AML-193 (cell line): Measurements from ENCODE around the gene LARP1B.
"Not testable (repeated sequence)": the region's sequence is repeated elsewhere in the genome, so short reads cannot be mapped to it uniquely, and the experiment has no call there.

Source experiments
- DNase-seq, 2 experiments: peaks; one replicate each; lab custom pipeline; 2025; lab: John Stamatoyannopoulos, UW

Gene LARP1B

GRCh38 chr4:128225148-128225547, 164.0 kb downstream of the LARP1B start:
- no peak for DNase-seq

GRCh38 chr4:128227991-128228571, 167.0 kb downstream of the LARP1B start:
- no peak for DNase-seq

GRCh38 chr4:128228845-128229795, 168.0 kb downstream of the LARP1B start:
- DNase-seq, result no peak

GRCh38 chr4:128232719-128233118, 171.6 kb downstream of the LARP1B start:
- DNase-seq, result no peak

- DNase-seq, result no peak
Observed at GRCh38 chr4:128234836-128235235, 173.7 kb downstream of the LARP1B start.

- DNase-seq, result no peak
Observed at GRCh38 chr4:128241019-128241418, 179.9 kb downstream of the LARP1B start.

- DNase-seq, result no peak
Observed at GRCh38 chr4:128241425-128241913, 180.4 kb downstream of the LARP1B start.

- no peak for DNase-seq
Observed at GRCh38 chr4:128241981-128242380, 180.9 kb downstream of the LARP1B start.

GRCh38 chr4:128242601-128243000, 181.5 kb downstream of the LARP1B start:
- DNase-seq, result no peak

- DNase-seq, result no peak
Observed at GRCh38 chr4:128244379-128244778, 183.3 kb downstream of the LARP1B start.

GRCh38 chr4:128245391-128245790, 184.3 kb downstream of the LARP1B start:
- DNase-seq, result not testable (repeated sequence)

GRCh38 chr4:128247906-128248305, 186.8 kb downstream of the LARP1B start:
- no peak for DNase-seq

GRCh38 chr4:128249787-128250668, 188.9 kb downstream of the LARP1B start:
- no peak for DNase-seq

- no peak for DNase-seq
Observed at GRCh38 chr4:128255906-128256305, 194.8 kb downstream of the LARP1B start.

GRCh38 chr4:128256539-128256938, 195.4 kb downstream of the LARP1B start:
- DNase-seq, result no peak

- not testable (repeated sequence) for DNase-seq
Observed at GRCh38 chr4:128258166-128258565, 197.1 kb downstream of the LARP1B start.

GRCh38 chr4:128259889-128260288, 198.8 kb downstream of the LARP1B start:
- not testable (repeated sequence) for DNase-seq
